Gastrocnemius medialis (tissue), 4 donors: Measurements from ENCODE around the gene PARP15. TPM values are rescaled to one million over a fixed set of nuclear protein-coding genes. Genes with fewer than 3 reads are reported as not detected.

ENCODE experiments used
- ATAC-seq, 2 donors: fragments of 150-250 bp; one replicate each; pipeline ENCODE4 v1.9.1; 2016
- DNase-seq, 2 donors: peaks; one replicate each; pipeline ENCODE4 v3.0.0-alpha.2; 2019
- H3K27ac ChIP-seq, 4 donors: fragments of 200-600 bp; sonication (generic); 1 replicate in 1 of 4; 2 replicates in 3 of 4; pipeline ENCODE4 v1.5.1; 2016 to 2018; ENCODE audit warnings: mild to moderate bottlenecking in 2 of 4, moderate library complexity in 1 of 4
- H3K27me3 ChIP-seq, 3 donors: fragments of 200-600 bp; sonication (generic) in 2 of 3; 1 replicate in 1 of 3; 2 replicates in 2 of 3; pipeline versions ENCODE4 v1.5.1 to v1.6.0; 2016 to 2019; ENCODE audit warnings: mild to moderate bottlenecking in 1 of 3, moderate library complexity in 1 of 3
- H3K36me3 ChIP-seq, 2 donors: fragments of 200-600 bp; sonication (generic) in 1 of 2; one replicate each; pipeline ENCODE4 v1.5.1; 2017 to 2018
- H3K4me1 ChIP-seq, 2 donors: fragments of 200-600 bp; sonication (generic) in 1 of 2; one replicate each; pipeline ENCODE4 v1.5.1; 2016 to 2017; ENCODE audit warnings: mild to moderate bottlenecking in 2 of 2
- H3K4me3 ChIP-seq, 4 donors: fragments of 200-600 bp; sonication (generic) in 3 of 4; 1 replicate in 1 of 4; 2 replicates in 3 of 4; pipeline ENCODE4 v1.5.1; 2016 to 2019; ENCODE audit warnings: mild to moderate bottlenecking in 2 of 4
- H3K9me3 ChIP-seq, 3 donors: fragments of 200-600 bp; sonication (generic) in 2 of 3; 1 replicate in 1 of 3; 2 replicates in 2 of 3; pipeline ENCODE4 v1.5.1; 2016 to 2019
- CTCF ChIP-seq, 5 experiments: fragments of 450-650 bp in 3 of 5; fragments of 200-600 bp in 2 of 5; sonication (generic) in 2 of 5; IDR thresholded peaks in 4 of 5; conservative IDR thresholded peaks in 1 of 5; 1 replicate in 4 of 5; 2 replicates in 1 of 5; pipeline ENCODE4 v1.5.1; 2016 to 2019; ENCODE audit warnings: antibody characterized with exemption in 5 of 5, mild to moderate bottlenecking in 3 of 5, moderate library complexity in 3 of 5
- POLR2A ChIP-seq, 2 donors: fragments of 450-650 bp; IDR thresholded peaks; one replicate each; pipeline ENCODE4 v1.6.1; 2017; ENCODE audit warnings: antibody characterized with exemption in 2 of 2, mild to moderate bottlenecking in 2 of 2, moderate library complexity in 2 of 2
- in situ Hi-C, 4 donors: fragments of 200-750 bp; cut with MboI; loops; one replicate each; pipeline versions ENCODE4 v1.15.0 to v1.8.0; 2017; ENCODE audit warnings: low sequenced_read_pairs in 4 of 4
- intact Hi-C: fragments of 100-400 bp; cut with DNase I; formaldehyde crosslinking; loops from one replicate; pipeline ENCODE4 v1.15.1; 2023; ENCODE audit warnings: low total_unique reads
- total RNA-seq, 4 donors: library from RNA; depleted of rRNA; stranded (reverse); fragments of >200 nt; gene quantifications; one replicate each; pipeline versions ENCODE4 v1.1.0 to v1.2.3, GENCODE V29; 2016

The PARP15 gene
- total RNA-seq, 4 donors from 2014 or later: 0.16 to 0.51 TPM; not detected in 2

DNA sequence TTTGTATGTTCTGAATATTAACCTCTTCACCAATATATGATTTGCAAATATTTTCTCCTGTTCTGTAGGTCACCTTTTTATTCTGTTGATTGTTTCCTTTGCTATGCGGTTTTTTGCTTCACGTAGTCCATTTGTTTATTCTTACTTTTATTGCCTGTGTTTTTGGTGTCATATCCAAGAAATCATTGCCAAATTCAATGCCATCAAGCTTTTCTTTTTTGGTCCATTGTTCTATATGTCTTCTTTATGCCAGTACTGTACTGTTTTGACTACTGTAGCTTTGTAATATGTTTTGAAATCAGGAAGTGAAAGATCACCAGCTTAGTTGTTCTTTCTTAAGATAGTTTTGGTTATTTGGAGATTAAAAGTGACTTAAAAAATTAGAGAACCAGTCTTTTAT is 4.2 kb downstream of the PARP15 start:
- intact Hi-C loops: no loop called here
- in situ Hi-C loops: no loop called here
- Histone ChIP-seq H3K9me3 (peaks cover 0 to 10% (median 0%) of the 10 kb centered on the region in 3 donors), H3K27ac (no peak overlapping the region), H3K4me1 (peaks cover 10 to 11% of the 10 kb centered on the region in 2 donors), H3K4me3 (no peak overlapping the region), H3K27me3 (no peaks in the 10 kb centered on the region), H3K36me3 (no peaks in the 10 kb centered on the region)
- DNase-seq: no peak
- ATAC-seq: no peak
- TF ChIP-seq POLR2A (IDR thresholded peaks at IDR 0.05) (no peak), CTCF (IDR thresholded peaks at IDR 0.05 in 4 of 5, conservative IDR thresholded peaks at IDR 0.05 in 1 of 5) (no peak)

- TF ChIP-seq POLR2A (IDR thresholded peaks at IDR 0.05) (no peak), CTCF (IDR thresholded peaks at IDR 0.05 in 4 of 5, conservative IDR thresholded peaks at IDR 0.05 in 1 of 5) (no peak)
- ATAC-seq: no peak
- Histone ChIP-seq H3K36me3 (no peaks in the 10 kb centered on the region), H3K27me3 (no peaks in the 10 kb centered on the region), H3K27ac (no peak overlapping the region), H3K4me3 (no peak overlapping the region), H3K4me1 (peaks cover 9 to 10% of the 10 kb centered on the region in 2 donors), H3K9me3 (peaks cover 0 to 10% (median 0%) of the 10 kb centered on the region in 3 donors)
- intact Hi-C loops (no loop called here), in situ Hi-C loops (no loop called here)
- DNase-seq: no peak
Observed at GRCh38 chr3:122582390-122582789, 4.9 kb downstream of the PARP15 start.

- Histone ChIP-seq H3K27ac (no peak overlapping the region), H3K4me1 (no peaks in the 10 kb centered on the region), H3K9me3 (peaks cover 0 to 10% (median 0%) of the 10 kb centered on the region in 3 donors), H3K27me3 (no peaks in the 10 kb centered on the region), H3K36me3 (no peaks in the 10 kb centered on the region), H3K4me3 (no peak overlapping the region)
- DNase-seq (no peak), ATAC-seq (no peak)
- intact Hi-C loops (no loop called here), in situ Hi-C loops (no loop called here)
- TF ChIP-seq CTCF (IDR thresholded peaks at IDR 0.05 in 4 of 5, conservative IDR thresholded peaks at IDR 0.05 in 1 of 5) (no peak), POLR2A (IDR thresholded peaks at IDR 0.05) (no peak)
Observed at GRCh38 chr3:122586098-122586497, 8.6 kb downstream of the PARP15 start.

- ATAC-seq: no peak
- H3K9me3 ChIP-seq: peaks cover 0 to 6% (median 0%) of the 10 kb centered on the region in 3 donors
- no peak for DNase-seq
- intact Hi-C loops: no loop called here
- no peaks in the 10 kb centered on the region for H3K36me3 ChIP-seq
- in situ Hi-C loops: no loop called here
- no peaks in the 10 kb centered on the region for H3K4me1 ChIP-seq
- H3K27ac ChIP-seq: no peak overlapping the region
- no peaks in the 10 kb centered on the region for H3K27me3 ChIP-seq
- no peak for TF ChIP-seq POLR2A (IDR thresholded peaks at IDR 0.05)
- no peak for TF ChIP-seq CTCF (IDR thresholded peaks at IDR 0.05 in 4 of 5, conservative IDR thresholded peaks at IDR 0.05 in 1 of 5)
- no peak overlapping the region for H3K4me3 ChIP-seq
Observed at GRCh38 chr3:122586773-122587485, 9.5 kb downstream of the PARP15 start.
